ENCODE results near the gene SSH2.

The SSH2 gene

DNA sequence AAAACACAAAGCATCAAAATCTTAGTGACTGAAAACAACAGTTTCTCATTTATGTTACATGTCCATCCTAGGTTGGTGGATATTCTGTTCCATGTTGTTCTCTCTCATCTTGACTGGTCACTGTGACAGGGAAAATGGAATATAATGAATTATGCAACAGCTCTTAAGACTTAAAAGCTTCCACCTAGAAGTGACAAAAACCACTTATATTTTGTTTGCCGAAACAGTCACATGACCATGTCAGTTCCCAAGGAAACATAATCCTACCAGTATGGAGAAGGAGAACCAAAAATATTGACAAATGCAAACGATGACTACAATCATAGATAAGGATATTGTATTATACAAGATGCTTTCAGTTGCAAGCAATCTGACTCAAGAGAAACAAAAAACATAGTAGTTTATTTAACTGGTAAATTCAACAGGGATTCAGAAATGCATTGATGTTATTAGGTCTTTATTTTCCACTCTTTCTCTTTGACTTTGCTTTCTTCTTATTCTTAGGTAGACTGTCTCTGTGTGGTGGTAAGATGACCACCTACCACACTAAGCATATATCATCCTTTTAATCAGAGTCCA is 103.8 kb downstream of the SSH2 start:
- Histone ChIP-seq H3K9ac (ENCODE audit: low read depth, low read length) (no peak overlapping the region), H3K4me1 (ENCODE audit: control insufficient read depth, insufficient read depth, low read length) (no peaks in the 10 kb centered on the region), H3K4me2 (ENCODE audit: low read length) (no peak overlapping the region), H3K36me3 (ENCODE audit: insufficient read depth, low read length) (no peaks in the 10 kb centered on the region), H3K9me3 (replicated peaks; ENCODE audit: low read length) (no peaks in the 10 kb centered on the region), H3K4me3 (ENCODE audit: low read length) (no peak overlapping the region), H3K27me3 (ENCODE audit: control insufficient read depth, insufficient read depth, low read length) (no peaks in the 10 kb centered on the region)

DNA sequence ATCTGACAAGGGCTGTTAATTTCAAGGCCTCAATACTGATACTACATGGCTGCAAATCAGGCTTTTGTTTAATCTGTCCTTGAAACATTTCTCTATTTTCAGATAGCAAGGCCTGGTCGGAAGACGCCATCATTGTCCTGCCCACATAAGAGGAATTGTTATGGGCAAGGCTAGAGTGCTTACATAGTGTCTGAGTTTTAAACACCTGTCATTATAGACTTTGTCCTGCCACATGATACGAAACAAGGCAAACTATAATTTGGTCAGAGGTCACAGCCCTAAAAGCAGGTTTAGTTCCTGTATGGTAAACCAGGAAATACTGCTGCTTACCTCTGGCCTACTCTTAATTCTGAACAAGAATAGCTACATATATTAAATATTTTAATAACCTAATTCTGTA is 104.4 kb downstream of the SSH2 start:
- H3K4me3 ChIP-seq (ENCODE audit: low read length) = no peak overlapping the region

DNA sequence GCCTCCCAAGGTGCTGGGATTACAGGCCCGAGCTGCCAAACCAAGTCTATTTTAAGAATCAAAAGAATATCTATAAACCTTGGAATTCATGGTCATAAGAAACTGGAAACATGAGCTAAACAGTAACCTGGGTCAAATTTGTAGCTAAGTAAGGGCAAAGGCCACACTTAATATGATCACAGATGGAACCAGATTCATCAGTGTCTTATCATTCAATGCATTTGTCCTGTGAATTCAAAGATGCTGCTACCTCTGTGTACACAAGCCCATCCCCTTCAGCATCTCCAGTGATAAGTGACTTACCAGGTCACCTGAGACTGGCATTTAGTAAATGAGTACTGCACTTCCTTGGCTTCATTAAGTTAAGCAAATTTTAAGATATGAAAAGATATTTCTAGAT is 108.1 kb downstream of the SSH2 start:
- H3K4me1 ChIP-seq (ENCODE audit: control insufficient read depth, insufficient read depth, low read length) = no peaks in the 10 kb centered on the region
- H3K9ac ChIP-seq (ENCODE audit: low read depth, low read length) = no peak overlapping the region
- no peak overlapping the region for H3K4me2 ChIP-seq (ENCODE audit: low read length)
- no peak overlapping the region for H3K4me3 ChIP-seq (ENCODE audit: low read length)
- H3K36me3 ChIP-seq (ENCODE audit: insufficient read depth, low read length) = no peaks in the 10 kb centered on the region
- H3K27me3 ChIP-seq (ENCODE audit: control insufficient read depth, insufficient read depth, low read length) = no peaks in the 10 kb centered on the region
- no peaks in the 10 kb centered on the region for H3K9me3 ChIP-seq (replicated peaks; ENCODE audit: low read length)

More for the DNA sequence above, 104.4 kb downstream of the SSH2 start:
- Histone ChIP-seq H3K36me3 (ENCODE audit: insufficient read depth, low read length) (no peaks in the 10 kb centered on the region), H3K9ac (ENCODE audit: low read depth, low read length) (no peak overlapping the region), H3K4me2 (ENCODE audit: low read length) (no peak overlapping the region), H3K9me3 (replicated peaks; ENCODE audit: low read length) (no peaks in the 10 kb centered on the region), H3K27me3 (ENCODE audit: control insufficient read depth, insufficient read depth, low read length) (no peaks in the 10 kb centered on the region), H3K4me1 (ENCODE audit: control insufficient read depth, insufficient read depth, low read length) (no peaks in the 10 kb centered on the region)

DNA sequence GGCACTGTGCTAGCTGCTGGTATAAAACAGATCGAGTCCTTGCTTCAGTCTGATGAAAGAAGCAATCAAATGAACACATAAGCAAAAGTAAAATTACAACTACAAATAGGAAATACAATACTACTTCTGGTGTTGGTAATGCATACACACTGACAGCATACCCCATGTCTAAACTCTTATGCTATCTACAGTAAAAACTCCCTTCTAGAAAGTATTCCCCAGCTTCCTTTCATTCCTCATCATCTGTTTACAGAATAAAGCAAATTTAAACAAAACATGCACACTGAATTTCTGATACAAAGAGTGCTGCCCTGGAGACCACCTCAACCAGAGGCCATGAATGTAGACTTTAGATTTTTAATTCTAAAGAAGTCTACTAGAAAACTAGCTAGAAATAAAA is 109.6 kb downstream of the SSH2 start:
- H3K4me2 ChIP-seq (ENCODE audit: low read length) = no peak overlapping the region
- H3K4me1 ChIP-seq (ENCODE audit: control insufficient read depth, insufficient read depth, low read length) = no peaks in the 10 kb centered on the region
- no peaks in the 10 kb centered on the region for H3K36me3 ChIP-seq (ENCODE audit: insufficient read depth, low read length)
- no peaks in the 10 kb centered on the region for H3K9me3 ChIP-seq (replicated peaks; ENCODE audit: low read length)
- H3K9ac ChIP-seq (ENCODE audit: low read depth, low read length) = no peak overlapping the region
- no peaks in the 10 kb centered on the region for H3K27me3 ChIP-seq (ENCODE audit: control insufficient read depth, insufficient read depth, low read length)
- no peak overlapping the region for H3K4me3 ChIP-seq (ENCODE audit: low read length)

DNA sequence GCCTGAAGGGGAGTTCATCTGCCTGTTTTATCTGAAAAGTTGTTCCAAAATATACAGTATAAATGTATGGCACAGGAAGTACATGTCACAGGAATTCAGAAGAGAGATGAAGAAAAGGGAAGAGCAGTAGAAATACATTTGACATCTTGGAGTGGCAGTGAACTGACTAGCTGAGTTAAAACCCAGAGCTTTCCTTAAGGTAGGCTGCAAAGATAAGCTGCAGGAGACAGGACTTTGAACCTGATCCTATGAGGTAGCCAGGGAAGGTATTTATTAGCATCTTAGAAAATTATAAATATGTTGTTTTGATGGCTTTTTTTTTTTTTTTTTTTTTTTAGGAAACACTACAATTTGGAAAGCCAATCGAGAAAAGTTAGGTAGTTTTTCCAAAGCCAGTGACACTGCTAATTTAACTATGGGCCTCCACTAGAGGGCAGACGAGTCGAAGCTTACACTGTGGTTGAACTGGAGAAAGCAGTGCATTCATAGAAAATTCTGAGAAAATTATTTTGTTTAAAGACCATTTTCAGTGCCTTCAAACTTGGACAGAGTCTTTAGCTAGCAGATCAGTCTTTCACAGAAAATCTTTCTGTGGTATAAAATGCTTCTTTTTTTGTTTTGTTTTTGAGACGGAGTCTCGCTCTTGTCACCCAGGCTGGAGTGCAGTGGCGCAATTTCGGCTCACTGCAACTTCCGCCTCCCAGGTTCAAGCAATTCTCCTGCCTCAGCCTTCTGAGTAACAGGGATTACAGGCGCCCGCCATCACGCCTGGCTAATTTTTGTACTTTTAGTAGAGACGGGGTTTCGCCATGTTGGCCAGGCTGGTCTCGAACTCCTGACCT is 122.3 kb downstream of the SSH2 start:
- Histone ChIP-seq H3K27me3 (ENCODE audit: control insufficient read depth, insufficient read depth, low read length) (no peaks in the 10 kb centered on the region), H3K4me3 (ENCODE audit: low read length) (no peak overlapping the region), H3K36me3 (ENCODE audit: insufficient read depth, low read length) (no peaks in the 10 kb centered on the region), H3K4me2 (ENCODE audit: low read length) (no peak overlapping the region), H3K9ac (ENCODE audit: low read depth, low read length) (no peak overlapping the region), H3K9me3 (replicated peaks; ENCODE audit: low read length) (no peaks in the 10 kb centered on the region), H3K4me1 (ENCODE audit: control insufficient read depth, insufficient read depth, low read length) (peaks cover 11% of the 10 kb centered on the region)

DNA sequence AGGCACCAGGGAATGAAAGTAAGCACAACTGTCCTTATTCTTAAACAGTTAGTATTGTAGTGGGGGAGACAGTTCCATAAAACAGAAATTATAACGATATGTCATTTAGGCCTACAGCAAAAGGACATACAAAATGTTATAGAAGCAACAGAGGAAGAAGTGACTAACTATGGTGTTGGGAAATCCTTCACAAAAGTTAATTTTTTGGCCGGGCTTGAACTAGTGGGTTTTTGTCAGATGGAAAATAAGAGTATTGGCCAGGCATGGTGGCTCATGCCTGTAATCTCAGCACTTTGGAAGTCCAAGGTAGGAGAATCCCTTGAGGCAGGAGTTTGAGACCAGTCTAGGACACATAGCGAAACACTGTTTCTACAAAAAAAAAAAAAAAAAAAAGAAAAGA is 127.8 kb downstream of the SSH2 start:
- Histone ChIP-seq H3K9ac (ENCODE audit: low read depth, low read length) (no peak overlapping the region), H3K4me2 (ENCODE audit: low read length) (no peak overlapping the region), H3K36me3 (ENCODE audit: insufficient read depth, low read length) (no peaks in the 10 kb centered on the region), H3K9me3 (replicated peaks; ENCODE audit: low read length) (no peaks in the 10 kb centered on the region), H3K27me3 (ENCODE audit: control insufficient read depth, insufficient read depth, low read length) (no peaks in the 10 kb centered on the region), H3K4me3 (ENCODE audit: low read length) (no peak overlapping the region), H3K4me1 (ENCODE audit: control insufficient read depth, insufficient read depth, low read length) (no peaks in the 10 kb centered on the region)

DNA sequence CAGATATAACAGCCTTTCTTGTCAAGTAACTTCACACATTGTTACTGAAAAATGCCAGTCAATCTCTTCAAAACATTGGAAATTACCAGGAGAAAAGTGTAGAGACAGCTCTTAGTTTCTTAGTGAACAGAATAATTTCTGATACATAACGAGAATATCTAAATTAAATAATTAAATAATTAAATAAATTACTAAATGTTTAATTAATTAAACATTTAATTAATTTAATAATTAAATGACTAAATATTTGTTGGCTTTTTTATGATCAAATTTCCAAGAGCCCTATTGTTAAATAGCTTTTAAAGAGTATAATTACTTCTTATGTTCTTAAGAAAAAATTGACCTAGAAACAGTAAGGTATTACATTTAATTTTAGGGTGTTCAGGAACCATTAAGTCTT is 129.6 kb downstream of the SSH2 start:
- no peaks in the 10 kb centered on the region for H3K4me1 ChIP-seq (ENCODE audit: control insufficient read depth, insufficient read depth, low read length)
- H3K36me3 ChIP-seq (ENCODE audit: insufficient read depth, low read length) = no peaks in the 10 kb centered on the region
- no peak overlapping the region for H3K9ac ChIP-seq (ENCODE audit: low read depth, low read length)
- H3K4me3 ChIP-seq (ENCODE audit: low read length) = no peak overlapping the region
- H3K27me3 ChIP-seq (ENCODE audit: control insufficient read depth, insufficient read depth, low read length) = no peaks in the 10 kb centered on the region
- no peak overlapping the region for H3K4me2 ChIP-seq (ENCODE audit: low read length)
- H3K9me3 ChIP-seq (replicated peaks; ENCODE audit: low read length) = no peaks in the 10 kb centered on the region

DNA sequence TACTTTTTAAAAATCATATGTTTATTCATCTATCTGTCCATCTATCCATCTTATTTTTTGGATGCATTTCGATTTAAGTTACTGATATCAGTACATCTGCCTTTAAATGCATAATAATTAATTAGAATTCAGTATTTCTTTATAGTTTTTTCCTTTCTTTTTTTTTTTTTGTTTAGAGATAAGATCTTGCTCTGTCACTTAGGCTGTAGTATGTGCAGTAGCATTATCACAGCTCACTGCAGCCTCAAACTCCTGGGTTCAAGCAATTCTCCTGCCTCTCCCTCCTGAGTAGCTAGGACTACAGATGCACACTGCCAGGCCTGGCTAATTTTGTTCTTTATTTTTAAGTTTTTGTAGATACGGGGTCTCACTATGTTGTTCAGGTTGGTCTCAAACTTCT is 133.4 kb downstream of the SSH2 start:
- H3K4me3 ChIP-seq (ENCODE audit: low read length) = no peak overlapping the region
- H3K36me3 ChIP-seq (ENCODE audit: insufficient read depth, low read length) = no peaks in the 10 kb centered on the region
- no peak overlapping the region for H3K4me2 ChIP-seq (ENCODE audit: low read length)
- H3K9me3 ChIP-seq (replicated peaks; ENCODE audit: low read length) = no peaks in the 10 kb centered on the region
- no peaks in the 10 kb centered on the region for H3K4me1 ChIP-seq (ENCODE audit: control insufficient read depth, insufficient read depth, low read length)
- H3K9ac ChIP-seq (ENCODE audit: low read depth, low read length) = no peak overlapping the region
- H3K27me3 ChIP-seq (ENCODE audit: control insufficient read depth, insufficient read depth, low read length) = no peaks in the 10 kb centered on the region

DNA sequence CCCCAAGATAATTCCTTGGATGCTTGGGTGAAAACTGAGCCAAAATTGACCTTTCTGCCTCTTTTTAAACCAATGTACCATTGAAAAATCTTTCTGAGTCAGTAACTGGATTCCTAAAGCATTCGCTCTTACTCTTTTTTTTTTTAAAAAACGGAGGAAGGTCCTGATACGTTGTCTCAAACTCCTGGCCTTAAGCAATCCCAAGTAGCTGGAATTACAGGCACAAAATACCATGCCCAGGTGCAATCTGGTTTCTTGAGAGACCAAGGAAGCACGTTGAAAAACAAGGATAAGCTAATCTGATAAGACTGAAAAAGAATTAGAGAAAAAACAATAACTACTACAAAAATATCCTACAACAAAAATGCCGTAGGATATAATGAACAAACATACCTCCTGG is 136.5 kb downstream of the SSH2 start:
- Histone ChIP-seq H3K27me3 (ENCODE audit: control insufficient read depth, insufficient read depth, low read length) (no peaks in the 10 kb centered on the region), H3K36me3 (ENCODE audit: insufficient read depth, low read length) (no peaks in the 10 kb centered on the region), H3K4me1 (ENCODE audit: control insufficient read depth, insufficient read depth, low read length) (no peaks in the 10 kb centered on the region), H3K9ac (ENCODE audit: low read depth, low read length) (no peak overlapping the region), H3K4me2 (ENCODE audit: low read length) (no peak overlapping the region), H3K4me3 (ENCODE audit: low read length) (no peak overlapping the region), H3K9me3 (replicated peaks; ENCODE audit: low read length) (no peaks in the 10 kb centered on the region)

DNA sequence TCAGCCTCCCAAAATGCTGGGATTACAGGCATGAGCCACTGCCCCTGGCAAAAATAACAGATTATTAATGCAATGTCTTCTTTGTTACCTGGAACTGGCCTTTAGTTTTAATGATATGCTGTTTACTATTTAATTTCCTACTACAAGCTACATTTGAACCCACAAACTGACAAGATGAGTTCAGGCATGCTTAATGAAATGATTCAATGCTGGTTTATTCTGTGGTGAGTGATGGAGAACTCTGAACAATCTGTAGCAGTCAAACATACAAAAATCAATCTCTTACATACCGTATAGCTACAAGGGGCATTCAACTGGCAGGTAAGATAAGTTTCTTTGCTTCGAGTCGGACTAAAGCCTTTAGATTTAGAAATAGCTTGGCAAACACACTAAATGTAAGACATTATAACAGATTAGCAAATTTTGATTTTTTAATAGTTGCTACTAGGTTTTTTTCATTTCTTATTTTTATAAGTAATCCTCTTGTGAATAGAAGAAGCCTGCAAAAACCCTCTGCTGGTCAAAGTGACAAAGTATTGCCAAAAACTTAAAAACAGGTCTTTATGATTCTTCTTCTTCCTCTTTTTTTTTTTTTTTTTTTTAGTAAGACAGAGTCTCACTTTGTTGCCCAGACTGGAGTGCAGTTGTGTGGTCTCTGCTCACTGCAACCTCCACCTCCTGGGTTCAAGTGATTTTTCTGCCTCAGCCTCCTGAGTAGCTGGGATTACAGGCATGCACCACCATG is 138.5 kb downstream of the SSH2 start:
- Histone ChIP-seq H3K9me3 (replicated peaks; ENCODE audit: low read length) (no peaks in the 10 kb centered on the region), H3K9ac (ENCODE audit: low read depth, low read length) (no peak overlapping the region), H3K4me3 (ENCODE audit: low read length) (no peak overlapping the region), H3K4me2 (ENCODE audit: low read length) (no peak overlapping the region), H3K27me3 (ENCODE audit: control insufficient read depth, insufficient read depth, low read length) (no peaks in the 10 kb centered on the region), H3K36me3 (ENCODE audit: insufficient read depth, low read length) (no peaks in the 10 kb centered on the region), H3K4me1 (ENCODE audit: control insufficient read depth, insufficient read depth, low read length) (no peaks in the 10 kb centered on the region)

DNA sequence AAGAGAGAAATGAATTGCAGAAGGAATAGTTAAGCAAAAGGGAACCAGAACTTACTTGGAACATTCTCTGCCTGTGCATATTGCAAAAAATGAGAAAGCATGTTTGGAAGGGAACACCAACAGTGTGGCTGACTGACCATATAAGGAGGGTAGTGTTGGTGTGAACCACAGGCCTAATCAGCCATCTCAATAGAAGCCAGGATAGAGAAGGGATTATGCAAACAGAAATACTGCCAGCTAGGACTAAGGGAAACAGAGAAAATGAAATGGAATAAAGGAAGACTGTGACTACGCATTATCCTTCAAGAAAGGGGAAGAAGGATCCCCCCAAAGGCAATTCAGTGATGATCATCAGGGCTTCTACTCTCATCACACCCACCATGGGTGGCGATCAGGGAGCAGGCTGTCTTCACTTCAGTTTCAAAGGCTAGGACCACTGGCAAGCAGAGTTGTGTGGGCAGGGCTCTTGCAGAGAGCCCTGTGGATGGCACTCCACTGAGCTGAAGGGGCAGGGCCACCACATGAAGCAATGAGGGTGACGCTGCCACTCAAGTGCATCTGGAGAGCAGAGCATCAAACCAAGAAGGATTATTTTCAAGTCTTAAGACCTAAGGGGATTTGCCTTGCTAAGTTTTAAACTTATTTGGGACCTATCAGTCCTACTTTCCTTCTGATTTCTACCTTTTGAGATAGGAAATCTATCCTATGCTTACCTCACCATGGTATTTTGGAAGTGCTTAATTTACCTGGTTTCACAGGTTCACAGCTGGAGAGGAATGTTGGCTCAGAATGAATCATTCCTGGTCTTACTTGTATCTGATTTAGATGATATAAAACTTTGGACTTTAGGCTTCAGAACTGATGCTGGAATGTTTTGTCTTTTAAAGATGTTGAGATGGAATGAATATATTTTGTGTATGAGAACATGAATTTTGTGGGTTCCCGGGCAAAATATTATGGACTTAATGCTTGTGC is 140.5 kb downstream of the SSH2 start:
- Histone ChIP-seq H3K4me3 (ENCODE audit: low read length) (no peak overlapping the region), H3K4me1 (ENCODE audit: control insufficient read depth, insufficient read depth, low read length) (peaks cover 5% of the 10 kb centered on the region), H3K9ac (ENCODE audit: low read depth, low read length) (no peak overlapping the region), H3K36me3 (ENCODE audit: insufficient read depth, low read length) (no peaks in the 10 kb centered on the region), H3K27me3 (ENCODE audit: control insufficient read depth, insufficient read depth, low read length) (no peaks in the 10 kb centered on the region), H3K9me3 (replicated peaks; ENCODE audit: low read length) (no peaks in the 10 kb centered on the region), H3K4me2 (ENCODE audit: low read length) (no peak overlapping the region)

Measured in skeletal muscle satellite cell (primary cell).